ENCODE measurements around the gene SLC26A4.

The SLC26A4 gene

DNA sequence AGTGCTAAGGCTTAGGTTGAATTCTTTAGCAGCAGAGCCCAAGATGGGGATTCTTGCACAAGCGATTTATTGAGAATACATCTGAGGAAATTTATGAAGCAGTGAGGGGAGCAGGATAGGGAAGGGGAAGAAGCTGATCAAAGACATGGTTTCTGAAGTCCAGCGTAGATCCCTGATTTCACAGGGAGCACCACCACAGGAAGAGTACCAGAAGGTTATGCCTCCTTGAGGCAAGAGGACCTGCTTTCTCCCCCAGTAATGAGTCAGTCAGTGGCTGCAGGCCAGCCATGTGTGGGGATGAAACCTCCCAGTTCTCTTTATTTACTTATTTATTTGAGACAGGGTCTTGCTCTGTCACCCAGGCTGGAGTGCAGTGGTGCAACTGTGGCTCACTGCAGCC, 48.3 kb downstream of the SLC26A4 start:
- DNase-seq (ENCODE audit: low spot score): no peak
- in situ Hi-C loops (cut with MboI; ENCODE audit: low pct_unique_long_range_greater_than_20kb, low sequenced_read_pairs, unreplicated experiment): no loop called here
- TF ChIP-seq CTCF (IDR thresholded peaks at IDR 0.05; ENCODE audit: extremely low read depth, insufficient read depth, missing control alignments): no peak

GRCh38 chr7:107711301-107711700, 50.7 kb downstream of the SLC26A4 start:
- in situ Hi-C loops (cut with MboI; ENCODE audit: low pct_unique_long_range_greater_than_20kb, low sequenced_read_pairs, unreplicated experiment): no loop called here
- no peak for DNase-seq (ENCODE audit: low spot score)
- no peak for TF ChIP-seq CTCF (IDR thresholded peaks at IDR 0.05; ENCODE audit: extremely low read depth, insufficient read depth, missing control alignments)

GRCh38 chr7:107712025-107712424, 51.4 kb downstream of the SLC26A4 start:
- in situ Hi-C loops (cut with MboI; ENCODE audit: low pct_unique_long_range_greater_than_20kb, low sequenced_read_pairs, unreplicated experiment): no loop called here
- no peak for DNase-seq (ENCODE audit: low spot score)
- TF ChIP-seq CTCF (IDR thresholded peaks at IDR 0.05; ENCODE audit: extremely low read depth, insufficient read depth, missing control alignments): no peak

DNA sequence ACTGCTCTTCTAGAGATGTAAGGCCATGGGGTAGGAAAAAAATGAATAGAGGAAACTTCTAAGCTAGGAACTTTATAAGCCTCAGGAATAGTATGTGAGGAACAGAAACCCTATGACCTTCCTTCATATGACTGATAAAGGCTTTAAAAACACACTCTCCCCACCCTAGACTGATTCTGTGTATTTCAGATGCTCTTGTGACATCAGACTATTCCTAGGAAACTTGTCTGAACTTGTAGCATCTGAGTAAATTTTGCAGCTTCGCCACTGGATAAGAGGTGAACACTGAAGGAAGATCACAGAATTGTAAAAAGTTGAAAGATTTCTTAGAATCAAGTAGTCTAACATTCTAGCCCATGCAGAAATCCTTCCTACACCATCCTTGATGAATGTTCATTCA, 52.3 kb downstream of the SLC26A4 start:
- DNase-seq (ENCODE audit: low spot score): no peak
- in situ Hi-C loops (cut with MboI; ENCODE audit: low pct_unique_long_range_greater_than_20kb, low sequenced_read_pairs, unreplicated experiment): no loop called here
- no peak for TF ChIP-seq CTCF (IDR thresholded peaks at IDR 0.05; ENCODE audit: extremely low read depth, insufficient read depth, missing control alignments)

DNA sequence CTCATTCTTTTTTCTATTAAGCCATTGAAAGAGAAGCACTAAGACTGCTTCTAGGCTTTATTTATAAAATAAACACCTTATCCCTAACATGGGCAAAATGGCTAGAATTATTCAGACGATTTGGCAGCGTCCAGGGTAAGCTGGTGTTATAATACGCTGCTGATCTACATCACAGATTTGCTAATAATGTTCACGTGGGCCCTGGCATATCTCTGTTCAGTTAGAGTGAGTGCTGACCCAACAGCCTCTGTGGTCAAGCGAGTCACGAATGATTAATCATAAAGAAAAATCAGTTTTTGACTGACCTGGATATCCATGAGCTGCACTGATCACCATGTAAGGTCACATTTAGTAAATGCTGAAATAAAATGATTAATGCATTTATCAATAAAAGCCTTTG, 54.9 kb downstream of the SLC26A4 start:
- DNase-seq (ENCODE audit: low spot score): no peak
- no peak for TF ChIP-seq CTCF (IDR thresholded peaks at IDR 0.05; ENCODE audit: extremely low read depth, insufficient read depth, missing control alignments)
- in situ Hi-C loops (cut with MboI; ENCODE audit: low pct_unique_long_range_greater_than_20kb, low sequenced_read_pairs, unreplicated experiment): no loop called here

- no peak for TF ChIP-seq CTCF (IDR thresholded peaks at IDR 0.05; ENCODE audit: extremely low read depth, insufficient read depth, missing control alignments)
- DNase-seq (ENCODE audit: low spot score): no peak
- in situ Hi-C loops (cut with MboI; ENCODE audit: low pct_unique_long_range_greater_than_20kb, low sequenced_read_pairs, unreplicated experiment): no loop called here
Observed at GRCh38 chr7:107718456-107719193, 58.0 kb downstream of the SLC26A4 start.
